ENCODE measurements around the gene SOS2. TPM values are rescaled to one million over a fixed set of nuclear protein-coding genes. Genes with fewer than 3 reads are reported as not detected.

SOS2 gene
- total RNA-seq, 2 experiments from 2014 or later, result 16.5 to 25.2 TPM

GRCh38 chr14:50086321-50086711, 145.1 kb downstream of the SOS2 start:
- BruUV-seq (replicated peaks), result no TSS peak
- H3K79me2 ChIP-seq (ENCODE audit: insufficient read depth, low read depth, low read length), result no peaks in the 10 kb centered on the region
- no peak for TF ChIP-seq CTCF (conservative IDR thresholded peaks at IDR 0.05; ENCODE audit: low read length)
- TF ChIP-seq EZH2phosphoT487 (IDR thresholded peaks at IDR 0.05; ENCODE audit: borderline replicate concordance, low read depth, low read length), result no peak
- H3K9me2 ChIP-seq (ENCODE audit: insufficient read depth, low read length), result no peaks in the 10 kb centered on the region
- peak overlapping the region; percentile 76; the same call in 1 of the 2 replicates for H2AFZ ChIP-seq (ENCODE audit: low read length)
- ChIA-PET POLR2A (interaction anchor here (0.8 to 1.3 kb wide), 3 partner anchors 11 to 234 kb away, joined by 3 read pairs; partner anchors contain the start of gene NEMF), CTCF (ENCODE audit: unreplicated experiment) (no interaction called here)
- intact Hi-C loops (cut with micrococcal nuclease; ENCODE audit: unreplicated experiment), result loop anchor here (5.0 kb wide), 1 partner anchor 84 kb away; no protein-coding TSS in a partner anchor
- H3K36me3 ChIP-seq (ENCODE audit: insufficient read depth, low read length), result no peaks in the 10 kb centered on the region
- H3K4me1 ChIP-seq (ENCODE audit: insufficient read depth, low read length, poor library complexity, severe bottlenecking), result peaks cover 47% of the 10 kb centered on the region
- DNase-seq (ENCODE audit: low spot score), result no peak
- H3K9me3 ChIP-seq (ENCODE audit: low read length), result no peaks in the 10 kb centered on the region
- no peaks in the 10 kb centered on the region for H4K20me1 ChIP-seq (ENCODE audit: insufficient read depth, low read length)
- H3K4me2 ChIP-seq (ENCODE audit: low read length), result peak overlapping the region; percentile 48
- H3K27ac ChIP-seq (ENCODE audit: low read depth, low read length, poor library complexity, severe bottlenecking), result no peak overlapping the region
- no peak overlapping the region for H3K4me3 ChIP-seq (ENCODE audit: low read depth, low read length, poor library complexity, severe bottlenecking)

GRCh38 chr14:50085570-50086320, 145.6 kb downstream of the SOS2 start:
- Histone ChIP-seq H3K4me1 (ENCODE audit: insufficient read depth, low read length, poor library complexity, severe bottlenecking) (peaks cover 47% of the 10 kb centered on the region), H3K4me2 (ENCODE audit: low read length) (peak overlapping the region; percentile 48), H3K79me2 (ENCODE audit: insufficient read depth, low read depth, low read length) (no peaks in the 10 kb centered on the region), H3K9me3 (ENCODE audit: low read length) (no peaks in the 10 kb centered on the region), H4K20me1 (ENCODE audit: insufficient read depth, low read length) (no peaks in the 10 kb centered on the region), H3K36me3 (ENCODE audit: insufficient read depth, low read length) (no peaks in the 10 kb centered on the region), H3K9me2 (ENCODE audit: insufficient read depth, low read length) (no peaks in the 10 kb centered on the region), H3K4me3 (ENCODE audit: low read depth, low read length, poor library complexity, severe bottlenecking) (no peak overlapping the region), H3K27ac (ENCODE audit: low read depth, low read length, poor library complexity, severe bottlenecking) (peak overlapping the region; percentile 21), H2AFZ (ENCODE audit: low read length) (peak overlapping the region; percentile 76)
- intact Hi-C loops (cut with micrococcal nuclease; ENCODE audit: unreplicated experiment), result loop anchor here (2.0 to 5.0 kb wide), 2 partner anchors 25 to 83 kb away; no protein-coding TSS in a partner anchor
- BruUV-seq (replicated peaks), result no TSS peak
- DNase-seq (ENCODE audit: low spot score), result peak; percentile 79
- CTCF ChIA-PET (ENCODE audit: unreplicated experiment), result no interaction called here
- POLR2A ChIA-PET, result interaction anchor here (0.8 to 1.3 kb wide), 6 partner anchors 8 to 233 kb away, joined by 3 to 7 read pairs (median 3); partner anchors contain the start of gene NEMF
- TF ChIP-seq CTCF (conservative IDR thresholded peaks at IDR 0.05; ENCODE audit: low read length) (no peak), EZH2phosphoT487 (IDR thresholded peaks at IDR 0.05; ENCODE audit: borderline replicate concordance, low read depth, low read length) (no peak)

- no peak overlapping the region for H2AFZ ChIP-seq (ENCODE audit: low read length)
- TF ChIP-seq EZH2phosphoT487 (IDR thresholded peaks at IDR 0.05; ENCODE audit: borderline replicate concordance, low read depth, low read length), result no peak
- TF ChIP-seq CTCF (conservative IDR thresholded peaks at IDR 0.05; ENCODE audit: low read length), result no peak
- H3K4me2 ChIP-seq (ENCODE audit: low read length), result no peak overlapping the region
- H3K4me1 ChIP-seq (ENCODE audit: insufficient read depth, low read length, poor library complexity, severe bottlenecking), result peaks cover 47% of the 10 kb centered on the region
- POLR2A ChIA-PET, result interaction anchor here (0.6 to 1.2 kb wide), 3 partner anchors 9 to 217 kb away, joined by 3 to 5 read pairs (median 4); no protein-coding TSS in a partner anchor
- intact Hi-C loops (cut with micrococcal nuclease; ENCODE audit: unreplicated experiment), result loop anchor here (2.0 to 5.0 kb wide), 2 partner anchors 24 to 82 kb away; no protein-coding TSS in a partner anchor
- no peaks in the 10 kb centered on the region for H4K20me1 ChIP-seq (ENCODE audit: insufficient read depth, low read length)
- no peaks in the 10 kb centered on the region for H3K9me2 ChIP-seq (ENCODE audit: insufficient read depth, low read length)
- no peak overlapping the region for H3K4me3 ChIP-seq (ENCODE audit: low read depth, low read length, poor library complexity, severe bottlenecking)
- H3K36me3 ChIP-seq (ENCODE audit: insufficient read depth, low read length), result no peaks in the 10 kb centered on the region
- no peak overlapping the region for H3K27ac ChIP-seq (ENCODE audit: low read depth, low read length, poor library complexity, severe bottlenecking)
- BruUV-seq (replicated peaks), result no TSS peak
- no peak for DNase-seq (ENCODE audit: low spot score)
- no peaks in the 10 kb centered on the region for H3K9me3 ChIP-seq (ENCODE audit: low read length)
- CTCF ChIA-PET (ENCODE audit: unreplicated experiment), result no interaction called here
- H3K79me2 ChIP-seq (ENCODE audit: insufficient read depth, low read depth, low read length), result no peaks in the 10 kb centered on the region
Measured at GRCh38 chr14:50084666-50085065, 146.7 kb downstream of the SOS2 start.

Data from OCI-LY7 (cell line).